HCT116 (cell line): ENCODE measurements around the gene LRRTM4.
"Not testable (repeated sequence)": the region's sequence is repeated elsewhere in the genome, so short reads cannot be mapped to it uniquely, and the experiment has no call there.

Source experiments
- EZH2 ChIP-seq: fragments of 200-600 bp; sonication (generic); IDR thresholded peaks from 2 replicates; pipeline ENCODE4 v1.6.1; 2017; ENCODE audit warnings: antibody characterized with exemption, mixed run types
- JUND ChIP-seq: IDR thresholded peaks from 2 replicates; pipeline ENCODE4 v1.6.1; 2012
- POLR2AphosphoS5 ChIP-seq: IDR thresholded peaks from 2 replicates; pipeline ENCODE4 v1.6.1; 2011; ENCODE audit warnings: mild to moderate bottlenecking, low read depth, low read length, moderate library complexity
- TF ChIP-seq, protein P1 (sequence below), 3 experiments: fragments of 200-600 bp in 1 of 3; sonication (generic) in 1 of 3; IDR thresholded peaks in 2 of 3; conservative IDR thresholded peaks in 1 of 3; 2 replicates each; pipeline ENCODE4 v1.5.1; 2012 to 2017; ENCODE audit warnings: low read depth in 2 of 3, low read length in 2 of 3, antibody characterized with exemption in 1 of 3, borderline replicate concordance in 1 of 3, control low read depth in 1 of 3, mild to moderate bottlenecking in 1 of 3, mixed read lengths in 1 of 3, mixed run types in 1 of 3, moderate library complexity in 1 of 3; ENCODE audit not compliant: insufficient read depth in 1 of 3

DNA sequence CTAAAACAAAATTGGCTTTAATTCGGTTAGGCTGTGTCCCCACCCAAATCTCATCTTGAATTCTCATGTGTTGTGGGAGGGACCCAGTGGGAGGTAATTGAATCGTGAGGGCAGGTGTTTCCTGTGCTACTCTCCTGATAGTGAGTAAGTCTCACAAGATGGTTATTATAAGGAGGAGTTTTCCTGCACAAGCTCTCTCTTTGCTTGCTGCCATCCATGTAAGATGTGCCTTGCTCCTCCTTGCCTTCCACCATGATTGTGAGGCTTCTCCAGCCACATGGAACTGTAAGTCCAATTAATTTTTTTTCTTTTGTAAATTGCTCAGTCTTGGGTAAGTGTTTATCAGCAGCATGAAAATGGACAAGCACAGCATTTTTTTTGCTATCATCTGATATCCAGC lies 476.7 kb downstream of the LRRTM4 start:
- TF ChIP-seq, protein P1, sequence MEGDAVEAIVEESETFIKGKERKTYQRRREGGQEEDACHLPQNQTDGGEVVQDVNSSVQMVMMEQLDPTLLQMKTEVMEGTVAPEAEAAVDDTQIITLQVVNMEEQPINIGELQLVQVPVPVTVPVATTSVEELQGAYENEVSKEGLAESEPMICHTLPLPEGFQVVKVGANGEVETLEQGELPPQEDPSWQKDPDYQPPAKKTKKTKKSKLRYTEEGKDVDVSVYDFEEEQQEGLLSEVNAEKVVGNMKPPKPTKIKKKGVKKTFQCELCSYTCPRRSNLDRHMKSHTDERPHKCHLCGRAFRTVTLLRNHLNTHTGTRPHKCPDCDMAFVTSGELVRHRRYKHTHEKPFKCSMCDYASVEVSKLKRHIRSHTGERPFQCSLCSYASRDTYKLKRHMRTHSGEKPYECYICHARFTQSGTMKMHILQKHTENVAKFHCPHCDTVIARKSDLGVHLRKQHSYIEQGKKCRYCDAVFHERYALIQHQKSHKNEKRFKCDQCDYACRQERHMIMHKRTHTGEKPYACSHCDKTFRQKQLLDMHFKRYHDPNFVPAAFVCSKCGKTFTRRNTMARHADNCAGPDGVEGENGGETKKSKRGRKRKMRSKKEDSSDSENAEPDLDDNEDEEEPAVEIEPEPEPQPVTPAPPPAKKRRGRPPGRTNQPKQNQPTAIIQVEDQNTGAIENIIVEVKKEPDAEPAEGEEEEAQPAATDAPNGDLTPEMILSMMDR (IDR thresholded peaks at IDR 0.05 in 2 of 3, conservative IDR thresholded peaks at IDR 0.05 in 1 of 3; ENCODE audit: borderline replicate concordance in 1 of 3, insufficient read depth in 1 of 3, low read depth in 2 of 3, low read length in 2 of 3) = not testable (repeated sequence)
- not testable (repeated sequence) for TF ChIP-seq POLR2AphosphoS5, EZH2, JUND
